HepG2 (cell line): ENCODE results near the gene OR4B1. TPM values are rescaled to one million over a fixed set of nuclear protein-coding genes. Genes with fewer than 3 reads are reported as not detected.
A peak's percentile ranks its signal among the peaks of the same experiment; 100 is the strongest.

Experiments used
- ATAC-seq: fragments of 200-7000 bp; cut with Tn5 transposase; 3 replicates; pipeline ENCODE4 v1.9.1; 2020; ENCODE audit warnings: mild to moderate bottlenecking, moderate library complexity
- BruUV-seq: library from RNA; stranded (reverse); fragments of 400-500 nt; replicated peaks from 2 replicates; lab custom pipeline; 2021; lab: Mats Ljungman, UMichigan
- CTCF ChIA-PET: fragments of 300-600 bp; formaldehyde crosslinking; extraction: SDS; loops from one replicate; lab custom pipeline; 2021; ENCODE audit warnings: low total read pairs, inconsistent platforms, low intra/inter-chr PET ratio; lab: Yijun Ruan, JAX
- POLR2A ChIA-PET: fragments of 350-600 bp; sonication (Branson Sonifier 250); formaldehyde crosslinking; loops from one replicate; lab custom pipeline; 2020; ENCODE audit warnings: antibody characterized with exemption, inconsistent platforms; lab: Yijun Ruan, JAX
- DNase-seq: peaks from one replicate; pipeline ENCODE4 v3.0.0-alpha.2; 2015; ENCODE audit warnings: low spot score
- FAIRE-seq: peaks from 3 replicates; lab custom pipeline; 2011; peaks lifted over from hg19 to GRCh38; lab: Jason Lieb, UNC
- H2AFZ ChIP-seq: one replicate; pipeline ENCODE4 v1.6.1; 2011; ENCODE audit warnings: low read length, inconsistent platforms
- H3K27ac ChIP-seq: fragments of 300-600 bp; 3 replicates; pipeline ENCODE4 v1.8.0; 2011; ENCODE audit warnings: mixed run types, mild to moderate bottlenecking, mixed read lengths, low read length, inconsistent platforms; ENCODE audit not compliant: insufficient read depth; ENCODE audit errors: extremely low read length
- H3K27me3 ChIP-seq, 2 experiments: fragments of 200-600 bp in 1 of 2; 2 replicates in 1 of 2; 3 replicates in 1 of 2; pipeline versions ENCODE4 v1.6.0 to v1.8.0; 2011; ENCODE audit warnings: low read length in 2 of 2, mild to moderate bottlenecking in 2 of 2, moderate library complexity in 2 of 2, inconsistent platforms in 1 of 2; ENCODE audit not compliant: insufficient read depth in 2 of 2, control insufficient read depth in 1 of 2
- H3K36me3 ChIP-seq, 2 experiments: fragments of 200-600 bp in 1 of 2; replicated peaks in 1 of 2; 2 replicates in 1 of 2; 3 replicates in 1 of 2; pipeline versions ENCODE4 v1.5.1 to v1.8.0; 2011; ENCODE audit warnings: low read length in 2 of 2, inconsistent platforms in 1 of 2; ENCODE audit not compliant: insufficient read depth in 2 of 2, control insufficient read depth in 1 of 2
- H3K4me1 ChIP-seq: 2 replicates; pipeline ENCODE4 v1.5.1; 2012; ENCODE audit warnings: low read length, inconsistent platforms; ENCODE audit not compliant: insufficient read depth
- H3K4me2 ChIP-seq: 2 replicates; pipeline ENCODE4 v1.6.0; 2011; ENCODE audit warnings: low read depth, low read length, inconsistent platforms
- H3K4me3 ChIP-seq, 3 experiments: fragments of 200-600 bp in 1 of 3; sonication (generic), shearing (Covaris generic) in 1 of 3; replicated peaks in 1 of 3; 2 replicates each; pipeline ENCODE4 v1.5.1; 2011 to 2016; ENCODE audit warnings: low read length in 3 of 3, inconsistent platforms in 2 of 3, low read depth in 2 of 3, mild to moderate bottlenecking in 2 of 3, control low read depth in 1 of 3, mixed read lengths in 1 of 3; ENCODE audit not compliant: insufficient read depth in 1 of 3
- H3K79me2 ChIP-seq: one replicate; pipeline ENCODE4 v1.6.1; 2011; ENCODE audit warnings: low read length, inconsistent platforms; ENCODE audit not compliant: insufficient read depth
- H3K9ac ChIP-seq: 2 replicates; pipeline ENCODE4 v1.6.0; 2011; ENCODE audit warnings: mild to moderate bottlenecking, low read depth, low read length, inconsistent platforms; ENCODE audit not compliant: insufficient read depth
- H3K9me3 ChIP-seq: 2 replicates; pipeline ENCODE4 v1.5.1; 2012; ENCODE audit warnings: mild to moderate bottlenecking, low read length
- H4K20me1 ChIP-seq: 2 replicates; pipeline ENCODE4 v1.6.0; 2011; ENCODE audit warnings: inconsistent platforms, mild to moderate bottlenecking, low read length, moderate library complexity; ENCODE audit not compliant: insufficient read depth
- ATF7 ChIP-seq, 2 experiments: fragments of 450-650 bp in 1 of 2; sonication (generic) in 1 of 2; formaldehyde crosslinking in 1 of 2; IDR thresholded peaks; 2 replicates each; pipeline versions ENCODE4 v1.4.0 to v1.6.1; 2016 to 2020; ENCODE audit warnings: antibody characterized with exemption in 1 of 2, mild to moderate bottlenecking in 1 of 2, missing genetic modification reagents in 1 of 2
- BCLAF1 ChIP-seq: fragments of 450-650 bp; IDR thresholded peaks from 2 replicates; pipeline ENCODE4 v1.6.1; 2017; ENCODE audit warnings: mild to moderate bottlenecking
- GTF2F1 ChIP-seq: fragments of 150-350 bp; IDR thresholded peaks from 2 replicates; pipeline ENCODE4 v1.6.1; 2014; ENCODE audit warnings: low read length
- HES4 ChIP-seq: sonication (generic); formaldehyde crosslinking; IDR thresholded peaks from 2 replicates; pipeline ENCODE4 v1.9.0; 2021; ENCODE audit warnings: mild to moderate bottlenecking, missing genetic modification reagents, borderline replicate concordance
- ZNF142 ChIP-seq: sonication (generic); formaldehyde crosslinking; IDR thresholded peaks from 2 replicates; pipeline ENCODE4 v1.4.0; 2020; ENCODE audit warnings: missing genetic modification reagents
- ZNF251 ChIP-seq: sonication (generic); formaldehyde crosslinking; IDR thresholded peaks from 2 replicates; pipeline ENCODE4 v1.9.0; 2021; ENCODE audit warnings: mild to moderate bottlenecking, missing genetic modification reagents
- ZNF33A ChIP-seq: sonication (generic); formaldehyde crosslinking; IDR thresholded peaks from 2 replicates; pipeline ENCODE4 v1.5.1; 2020; ENCODE audit warnings: missing genetic modification reagents, mild to moderate bottlenecking, moderate library complexity, borderline replicate concordance
- ZNF33B ChIP-seq: sonication (generic); formaldehyde crosslinking; IDR thresholded peaks from 2 replicates; pipeline ENCODE4 v1.5.1; 2020; ENCODE audit warnings: mild to moderate bottlenecking, missing genetic modification reagents
- ZNF577 ChIP-seq: sonication (generic); formaldehyde crosslinking; IDR thresholded peaks from 2 replicates; pipeline ENCODE4 v1.4.0; 2020; ENCODE audit warnings: mild to moderate bottlenecking, low read depth, missing genetic modification reagents, borderline replicate concordance
- ZSCAN22 ChIP-seq: sonication (generic); formaldehyde crosslinking; IDR thresholded peaks from 2 replicates; pipeline ENCODE4 v1.4.0; 2020; ENCODE audit warnings: mild to moderate bottlenecking, missing genetic modification reagents
- WGBS: methylation state at CpG from one replicate; pipeline ENCODE4 v1.1.6; 2017; ENCODE audit warnings: low lambda C conversion rate; 5-methylcytosine and 5-hydroxymethylcytosine counted together
- in situ Hi-C: cut with HindIII; loops from 2 replicates; pipeline ENCODE4 v1.10.0; 2017; ENCODE audit warnings: low pct_unique_long_range_greater_than_20kb; ENCODE audit not compliant: extremely low pct_ligation_motif_present
- intact Hi-C: fragments of 100-400 bp; cut with micrococcal nuclease; formaldehyde crosslinking; loops from one replicate; pipeline ENCODE4 v1.10.0; 2022; ENCODE audit not compliant: unreplicated experiment
- polyA plus RNA-seq, 8 experiments: library from polyadenylated mRNA; depleted of rRNA in 3 of 8; stranded (reverse) in 7 of 8; unstranded in 1 of 8; fragments of >200 nt; fragmentation: Illumina TruSeq in 4 of 8; extraction: Trizol in 4 of 8; gene quantifications; 2 replicates each; pipeline versions ENCODE4 v1.2.1 to v1.2.3, GENCODE V29; 2011 to 2016; ENCODE audit warnings: low read depth in 4 of 8, missing spikeins in 1 of 8, mixed read lengths in 1 of 8; ENCODE audit not compliant: insufficient read depth in 1 of 8
- total RNA-seq, 5 experiments: library from RNA; depleted of rRNA; stranded (reverse); fragments of >200 nt; fragmentation: Illumina TruSeq; extraction: Trizol; gene quantifications; 2 replicates each; pipeline ENCODE4 v1.2.3, GENCODE V29; 2016; ENCODE audit warnings: low read depth in 1 of 5

OR4B1 gene
- total and polyA plus RNA-seq, 2 of the 13 experiments (the other 11 are each of a cell fraction or from before 2014, with no cell fraction given), result not detected

GRCh38 chr11:48167380-48167779 lies 49.2 kb upstream of the OR4B1 start:
- Histone ChIP-seq H3K4me2 (no peak overlapping the region), H3K79me2 (no peaks in the 10 kb centered on the region), H3K4me1 (no peaks in the 10 kb centered on the region), H3K36me3 (no peaks in the 10 kb centered on the region), H3K9ac (no peak overlapping the region), H3K9me3 (no peaks in the 10 kb centered on the region), H4K20me1 (no peaks in the 10 kb centered on the region), H3K27ac (no peak overlapping the region), H3K27me3 (no peaks in the 10 kb centered on the region), H3K4me3 (no peak overlapping the region), H2AFZ (no peak overlapping the region)
- DNase-seq, result no peak
- ATAC-seq, result no peak
- 0 out of 2 replicates have a peak, but pooled peaks have one; percentile 6 for TF ChIP-seq ATF7 (IDR thresholded peaks at IDR 0.05)
- TF ChIP-seq ATF7 (CRISPR knock-in tag; IDR thresholded peaks at IDR 0.05), result no peak
- no peak for TF ChIP-seq HES4 (CRISPR knock-in tag)
- POLR2A ChIA-PET, result no interaction called here
- 87% methylated on average over 6 of the region's 6 CpGs for WGBS
- FAIRE-seq, result no peak
- in situ Hi-C loops (no loop called here), intact Hi-C loops (no loop called here)
- BruUV-seq, result no TSS peak
- CTCF ChIA-PET, result no interaction called here

GRCh38 chr11:48168815-48169214 lies 47.8 kb upstream of the OR4B1 start:
- no peak for ATAC-seq
- BruUV-seq, result no TSS peak
- POLR2A ChIA-PET, result no interaction called here
- WGBS, result 78% methylated on average over 6 of the region's 6 CpGs
- in situ Hi-C loops, result no loop called here
- intact Hi-C loops, result no loop called here
- no peak overlapping the region for H3K27ac ChIP-seq
- no peak for FAIRE-seq
- no peak for DNase-seq
- H2AFZ ChIP-seq, result no peak overlapping the region
- H3K9me3 ChIP-seq, result no peaks in the 10 kb centered on the region
- no peaks in the 10 kb centered on the region for H3K79me2 ChIP-seq
- H3K27me3 ChIP-seq, result no peaks in the 10 kb centered on the region
- no peak overlapping the region for H3K9ac ChIP-seq
- no peaks in the 10 kb centered on the region for H3K36me3 ChIP-seq
- CTCF ChIA-PET, result no interaction called here
- no peaks in the 10 kb centered on the region for H3K4me1 ChIP-seq
- H4K20me1 ChIP-seq, result no peaks in the 10 kb centered on the region
- no peak overlapping the region for H3K4me2 ChIP-seq
- no peak overlapping the region for H3K4me3 ChIP-seq
- no peak for TF ChIP-seq ZNF577 (CRISPR knock-in tag)
- no peak for TF ChIP-seq ZNF251
- no peak for TF ChIP-seq ZNF33A (CRISPR knock-in tag)
- no peak for TF ChIP-seq GTF2F1
- no peak for TF ChIP-seq ZSCAN22 (CRISPR knock-in tag)
- TF ChIP-seq ZNF33B (CRISPR knock-in tag), result no peak
- no peak for TF ChIP-seq BCLAF1
- no peak for TF ChIP-seq ZNF142 (CRISPR knock-in tag)
